Sigmoid colon (tissue), 3 donors: ENCODE measurements around the gene CTH.

Source experiments
- POLR2A ChIP-seq, 2 donors: fragments of 450-650 bp; IDR thresholded peaks; one replicate each; pipeline ENCODE4 v1.6.1; 2016; ENCODE audit warnings: antibody characterized with exemption in 2 of 2, mild to moderate bottlenecking in 2 of 2, moderate library complexity in 2 of 2
- TF ChIP-seq, protein P1 (sequence below), 4 experiments: fragments of 450-650 bp in 3 of 4; fragments of 200-600 bp in 1 of 4; IDR thresholded peaks; one replicate each; pipeline ENCODE4 v1.5.1; 2016 to 2019; ENCODE audit warnings: antibody characterized with exemption in 4 of 4, mild to moderate bottlenecking in 3 of 4, moderate library complexity in 2 of 4

- no peak for TF ChIP-seq POLR2A (IDR thresholded peaks at IDR 0.05)
- TF ChIP-seq, protein P1, sequence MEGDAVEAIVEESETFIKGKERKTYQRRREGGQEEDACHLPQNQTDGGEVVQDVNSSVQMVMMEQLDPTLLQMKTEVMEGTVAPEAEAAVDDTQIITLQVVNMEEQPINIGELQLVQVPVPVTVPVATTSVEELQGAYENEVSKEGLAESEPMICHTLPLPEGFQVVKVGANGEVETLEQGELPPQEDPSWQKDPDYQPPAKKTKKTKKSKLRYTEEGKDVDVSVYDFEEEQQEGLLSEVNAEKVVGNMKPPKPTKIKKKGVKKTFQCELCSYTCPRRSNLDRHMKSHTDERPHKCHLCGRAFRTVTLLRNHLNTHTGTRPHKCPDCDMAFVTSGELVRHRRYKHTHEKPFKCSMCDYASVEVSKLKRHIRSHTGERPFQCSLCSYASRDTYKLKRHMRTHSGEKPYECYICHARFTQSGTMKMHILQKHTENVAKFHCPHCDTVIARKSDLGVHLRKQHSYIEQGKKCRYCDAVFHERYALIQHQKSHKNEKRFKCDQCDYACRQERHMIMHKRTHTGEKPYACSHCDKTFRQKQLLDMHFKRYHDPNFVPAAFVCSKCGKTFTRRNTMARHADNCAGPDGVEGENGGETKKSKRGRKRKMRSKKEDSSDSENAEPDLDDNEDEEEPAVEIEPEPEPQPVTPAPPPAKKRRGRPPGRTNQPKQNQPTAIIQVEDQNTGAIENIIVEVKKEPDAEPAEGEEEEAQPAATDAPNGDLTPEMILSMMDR (IDR thresholded peaks at IDR 0.05): no peak
Measured at GRCh38 chr1:70409136-70409535, 1.9 kb upstream of the CTH start.
